22Rv1 (cell line): ENCODE results near the gene HGFAC.

Source experiments
- CTCF ChIP-seq: fragments of 450-650 bp; IDR thresholded peaks from 2 replicates; pipeline ENCODE4 v1.5.1; 2017; ENCODE audit warnings: mild to moderate bottlenecking
- ZFX ChIP-seq: fragments of 450-650 bp; IDR thresholded peaks from 2 replicates; pipeline ENCODE4 v1.6.1; 2017; ENCODE audit warnings: antibody characterized with exemption, borderline replicate concordance

GRCh38 chr4:3411676-3412075 lies 30.1 kb upstream of the HGFAC start:
- TF ChIP-seq CTCF (no peak), ZFX (no peak)
